Right renal cortex interstitium (tissue), 3 donors: ENCODE measurements around the gene ADGRD1. TPM values are rescaled to one million over a fixed set of nuclear protein-coding genes. Genes with fewer than 3 reads are reported as not detected.
A peak's percentile ranks its signal among the peaks of the same experiment; 100 is the strongest.

Experiments
- DNase-seq, 3 donors: peaks; one replicate each; pipeline ENCODE4 v3.0.0-alpha.2; 2013; ENCODE audit warnings: low read depth in 3 of 3, low spot score in 2 of 3
- polyA plus RNA-seq, 3 donors: library from polyadenylated mRNA; unstranded; fragments of 120-200 nt; gene quantifications; one replicate each; pipeline ENCODE4 v1.2.1, GENCODE V29; 2013; ENCODE audit not compliant: insufficient read length in 3 of 3

The ADGRD1 gene
- polyA plus RNA-seq, 3 donors, result 12.5 to 15.5 (median 14.5) TPM

GRCh38 chr12:131129839-131130238 lies 176.1 kb downstream of the ADGRD1 start:
- DNase-seq, result no peak

GRCh38 chr12:131130311-131130911 lies 176.7 kb downstream of the ADGRD1 start:
- DNase-seq, result no peak

- no peak for DNase-seq
Observed at GRCh38 chr12:131131077-131131807, 177.5 kb downstream of the ADGRD1 start.

GRCh38 chr12:131131808-131132117 lies 178.1 kb downstream of the ADGRD1 start:
- DNase-seq, result no peak

GRCh38 chr12:131132118-131132892 lies 178.6 kb downstream of the ADGRD1 start:
- DNase-seq, result peak in 2 of 3 donors; percentile 48 to 69

- no peak for DNase-seq
Observed at GRCh38 chr12:131133015-131133905, 179.6 kb downstream of the ADGRD1 start.

GRCh38 chr12:131133994-131134393 lies 180.3 kb downstream of the ADGRD1 start:
- DNase-seq, result no peak

GRCh38 chr12:131134523-131135310 lies 181.0 kb downstream of the ADGRD1 start:
- no peak for DNase-seq

GRCh38 chr12:131135311-131135785 lies 181.6 kb downstream of the ADGRD1 start:
- DNase-seq, result no peak

- DNase-seq, result no peak
Observed at GRCh38 chr12:131135786-131136538, 182.3 kb downstream of the ADGRD1 start.

- DNase-seq, result no peak
Observed at GRCh38 chr12:131136539-131136872, 182.8 kb downstream of the ADGRD1 start.

- no peak for DNase-seq
Observed at GRCh38 chr12:131137009-131137835, 183.5 kb downstream of the ADGRD1 start.

GRCh38 chr12:131137836-131138637 lies 184.3 kb downstream of the ADGRD1 start:
- DNase-seq, result peak in 2 of 3 donors; percentile 68 to 74

- no peak for DNase-seq
Observed at GRCh38 chr12:131138638-131139362, 185.1 kb downstream of the ADGRD1 start.

- no peak for DNase-seq
Observed at GRCh38 chr12:131139363-131140068, 185.8 kb downstream of the ADGRD1 start.

GRCh38 chr12:131140069-131140435 lies 186.3 kb downstream of the ADGRD1 start:
- DNase-seq, result no peak
